GM12878 (cell line): Measurements from ENCODE around the gene HCRT.

ENCODE experiments used
- EP300 ChIP-seq, 2 experiments: fragments of 150-350 bp in 1 of 2; IDR thresholded peaks; 2 replicates each; pipeline ENCODE4 v1.6.1; 2011 to 2012; ENCODE audit warnings: low read depth in 2 of 2, low read length in 2 of 2, borderline replicate concordance in 1 of 2, improper control_type of control experiment in 1 of 2, inconsistent platforms in 1 of 2; ENCODE audit not compliant: control insufficient read depth in 1 of 2
- EZH2 ChIP-seq: IDR thresholded peaks from 2 replicates; pipeline ENCODE4 v1.6.1; 2012; ENCODE audit warnings: low read depth, mild to moderate bottlenecking, control low read depth, inconsistent platforms, low read length, borderline replicate concordance; ENCODE audit not compliant: control insufficient read depth
- HDAC2 ChIP-seq: fragments of 200-600 bp; sonication (generic); IDR thresholded peaks from 2 replicates; pipeline ENCODE4 v1.6.1; 2017
- MXI1 ChIP-seq: fragments of 150-350 bp; IDR thresholded peaks from 2 replicates; pipeline ENCODE4 v1.6.1; 2011; ENCODE audit warnings: low read depth, mild to moderate bottlenecking, inconsistent platforms, low read length, improper control_type of control experiment
- TF ChIP-seq, protein P1 (sequence below), 3 experiments: IDR thresholded peaks in 2 of 3; conservative IDR thresholded peaks in 1 of 3; 2 replicates each; pipeline ENCODE4 v1.5.1; 2011; ENCODE audit warnings: low read depth in 3 of 3, low read length in 3 of 3, mild to moderate bottlenecking in 3 of 3, control low read depth in 2 of 3, moderate library complexity in 2 of 3, inconsistent platforms in 1 of 3, mixed read lengths in 1 of 3; ENCODE audit not compliant: control insufficient read depth in 2 of 3, insufficient read depth in 1 of 3; ENCODE audit errors: extremely low read depth in 1 of 3
- TF ChIP-seq, protein P2 (sequence below): fragments of 450-650 bp; IDR thresholded peaks from 2 replicates; pipeline ENCODE4 v1.6.1; 2016; ENCODE audit warnings: mild to moderate bottlenecking

DNA sequence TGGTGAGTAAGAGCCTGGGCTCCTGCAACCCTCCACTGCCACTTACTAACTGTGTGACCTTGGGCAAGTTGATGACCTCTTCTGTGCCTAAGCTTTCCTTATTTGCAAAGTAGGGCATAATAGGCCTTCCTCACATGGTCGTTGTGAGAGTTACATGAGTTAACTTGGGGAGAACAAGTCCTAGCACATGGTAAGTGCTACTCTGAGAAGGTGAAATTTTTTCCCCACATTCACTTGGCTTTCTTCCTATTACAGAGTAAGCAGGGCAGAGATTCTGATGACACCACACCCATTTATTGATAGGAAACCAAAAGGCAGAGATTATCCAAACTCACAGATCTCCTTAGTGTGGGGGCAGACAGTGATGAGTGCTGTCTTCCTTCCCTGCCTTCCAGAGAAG is 5.9 kb downstream of the HCRT start:
- TF ChIP-seq, protein P1, sequence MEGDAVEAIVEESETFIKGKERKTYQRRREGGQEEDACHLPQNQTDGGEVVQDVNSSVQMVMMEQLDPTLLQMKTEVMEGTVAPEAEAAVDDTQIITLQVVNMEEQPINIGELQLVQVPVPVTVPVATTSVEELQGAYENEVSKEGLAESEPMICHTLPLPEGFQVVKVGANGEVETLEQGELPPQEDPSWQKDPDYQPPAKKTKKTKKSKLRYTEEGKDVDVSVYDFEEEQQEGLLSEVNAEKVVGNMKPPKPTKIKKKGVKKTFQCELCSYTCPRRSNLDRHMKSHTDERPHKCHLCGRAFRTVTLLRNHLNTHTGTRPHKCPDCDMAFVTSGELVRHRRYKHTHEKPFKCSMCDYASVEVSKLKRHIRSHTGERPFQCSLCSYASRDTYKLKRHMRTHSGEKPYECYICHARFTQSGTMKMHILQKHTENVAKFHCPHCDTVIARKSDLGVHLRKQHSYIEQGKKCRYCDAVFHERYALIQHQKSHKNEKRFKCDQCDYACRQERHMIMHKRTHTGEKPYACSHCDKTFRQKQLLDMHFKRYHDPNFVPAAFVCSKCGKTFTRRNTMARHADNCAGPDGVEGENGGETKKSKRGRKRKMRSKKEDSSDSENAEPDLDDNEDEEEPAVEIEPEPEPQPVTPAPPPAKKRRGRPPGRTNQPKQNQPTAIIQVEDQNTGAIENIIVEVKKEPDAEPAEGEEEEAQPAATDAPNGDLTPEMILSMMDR (IDR thresholded peaks at IDR 0.05 in 2 of 3, conservative IDR thresholded peaks at IDR 0.05 in 1 of 3; ENCODE audit: control insufficient read depth in 2 of 3, extremely low read depth in 1 of 3, insufficient read depth in 1 of 3, low read depth in 3 of 3, low read length in 3 of 3): no peak
- TF ChIP-seq, protein P2, sequence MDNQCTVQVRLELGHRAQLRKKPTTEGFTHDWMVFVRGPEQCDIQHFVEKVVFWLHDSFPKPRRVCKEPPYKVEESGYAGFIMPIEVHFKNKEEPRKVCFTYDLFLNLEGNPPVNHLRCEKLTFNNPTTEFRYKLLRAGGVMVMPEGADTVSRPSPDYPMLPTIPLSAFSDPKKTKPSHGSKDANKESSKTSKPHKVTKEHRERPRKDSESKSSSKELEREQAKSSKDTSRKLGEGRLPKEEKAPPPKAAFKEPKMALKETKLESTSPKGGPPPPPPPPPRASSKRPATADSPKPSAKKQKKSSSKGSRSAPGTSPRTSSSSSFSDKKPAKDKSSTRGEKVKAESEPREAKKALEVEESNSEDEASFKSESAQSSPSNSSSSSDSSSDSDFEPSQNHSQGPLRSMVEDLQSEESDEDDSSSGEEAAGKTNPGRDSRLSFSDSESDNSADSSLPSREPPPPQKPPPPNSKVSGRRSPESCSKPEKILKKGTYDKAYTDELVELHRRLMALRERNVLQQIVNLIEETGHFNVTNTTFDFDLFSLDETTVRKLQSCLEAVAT: no peak
- TF ChIP-seq EP300 (IDR thresholded peaks at IDR 0.05; ENCODE audit: borderline replicate concordance in 1 of 2, control insufficient read depth in 1 of 2, low read depth in 2 of 2, low read length in 2 of 2) (no peak), MXI1 (no peak), HDAC2 (no peak), EZH2 (no peak)
